ENCODE measurements around the gene FGFR4.

- TF ChIP-seq CTCF (IDR thresholded peaks at IDR 0.05) (no peak), POLR2A (IDR thresholded peaks at IDR 0.05) (no peak)
Measured at GRCh38 chr5:177112589-177113220, 26.0 kb downstream of the FGFR4 start.

Measured in esophagus squamous epithelium (tissue), 4 donors.